HG03095 (cell line): ENCODE data around the gene CDON.

Experiments used
- ATAC-seq: cut with Tn5 transposase; IDR thresholded peaks from one replicate; pipeline ENCODE4 v1.9.1; 2021; ENCODE audit warnings: moderate library complexity; ENCODE audit not compliant: unreplicated experiment

Gene CDON

DNA sequence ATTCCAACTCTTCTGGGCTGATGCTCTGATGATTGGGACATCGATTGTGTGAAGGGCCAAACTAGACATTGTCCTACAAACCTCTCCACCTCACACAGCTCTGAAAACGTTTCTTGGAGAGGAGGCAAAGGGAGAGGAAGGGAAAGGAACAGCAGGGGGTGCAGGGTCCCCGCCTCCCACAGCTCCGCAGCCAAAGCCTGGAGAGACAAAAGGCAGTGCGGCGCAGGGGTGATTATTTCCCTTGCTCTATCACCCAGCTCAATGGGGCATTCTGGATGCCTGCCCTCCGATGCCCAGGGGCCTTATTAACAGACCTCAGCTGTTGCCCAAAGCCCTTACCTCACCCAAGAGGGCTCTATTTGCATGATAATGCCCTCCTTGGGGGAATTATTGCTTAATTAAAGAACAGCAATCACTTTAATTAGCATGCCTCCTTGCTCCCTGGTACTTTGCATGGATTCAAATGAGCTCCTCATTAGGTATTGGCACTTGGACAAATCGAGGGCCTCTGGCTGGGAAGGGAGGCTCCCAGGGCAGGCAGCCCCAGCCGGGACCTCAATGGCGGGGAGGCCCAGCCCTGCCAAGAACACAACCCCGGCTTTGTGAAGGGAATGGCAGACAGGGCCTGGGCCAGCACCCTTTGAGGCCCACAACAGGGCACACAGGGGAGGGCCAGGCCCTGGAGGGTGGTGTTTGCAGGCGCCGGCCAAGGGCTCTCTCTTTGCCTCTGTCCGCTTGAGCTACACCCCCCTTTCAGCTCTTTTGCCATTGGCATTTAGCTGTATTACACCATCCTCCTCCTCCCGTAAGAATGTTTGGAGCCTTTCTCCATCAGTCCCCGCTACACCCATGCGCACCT lies 19.8 kb upstream of the CDON start:
- ATAC-seq: no peak

- no peak for ATAC-seq
These were observed 19.2 kb upstream of the CDON start for GRCh38 chr11:126081915-126082250.

- no peak for ATAC-seq
These were observed 17.7 kb upstream of the CDON start for GRCh38 chr11:126080161-126080941.

- no peak for ATAC-seq
These were observed 17.0 kb upstream of the CDON start for GRCh38 chr11:126079621-126080124.

GRCh38 chr11:126076641-126077040 lies 14.0 kb upstream of the CDON start:
- ATAC-seq: no peak

- no peak for ATAC-seq
These were observed 10.3 kb upstream of the CDON start for GRCh38 chr11:126072801-126073594.

DNA sequence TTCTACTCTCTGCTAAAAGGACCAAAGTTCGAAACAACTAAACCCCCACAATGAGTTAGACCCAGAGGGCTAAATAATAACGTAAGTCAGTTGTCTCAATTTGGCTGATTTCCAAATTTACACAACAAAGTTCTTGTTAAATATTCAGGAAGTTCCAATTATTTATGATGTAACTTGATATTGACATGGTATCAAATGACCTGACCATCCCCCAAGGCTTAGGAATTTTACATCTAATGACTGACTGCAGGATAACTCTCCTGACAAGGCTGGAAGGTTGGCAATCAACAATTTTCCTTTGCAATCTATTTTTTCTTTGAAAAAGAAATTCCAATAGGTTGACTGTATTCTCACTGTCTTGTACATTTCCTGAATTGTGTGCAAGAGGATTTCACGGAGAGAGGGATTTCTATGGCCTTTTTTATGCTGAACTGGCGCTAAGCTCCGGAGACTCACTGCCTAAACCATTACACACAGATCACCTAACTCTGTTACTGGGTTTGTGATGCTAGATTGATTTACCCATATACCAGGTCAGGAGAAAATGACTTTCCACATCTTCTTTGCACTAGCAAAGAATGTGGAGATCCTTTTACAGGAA lies 9.6 kb upstream of the CDON start:
- ATAC-seq: no peak

GRCh38 chr11:126063507-126063852 lies 814 bp upstream of the CDON start:
- no peak for ATAC-seq

GRCh38 chr11:126061707-126062678 lies 673 bp downstream of the CDON start:
- ATAC-seq: no peak

GRCh38 chr11:126060757-126061171 lies 1.9 kb downstream of the CDON start:
- ATAC-seq: no peak

DNA sequence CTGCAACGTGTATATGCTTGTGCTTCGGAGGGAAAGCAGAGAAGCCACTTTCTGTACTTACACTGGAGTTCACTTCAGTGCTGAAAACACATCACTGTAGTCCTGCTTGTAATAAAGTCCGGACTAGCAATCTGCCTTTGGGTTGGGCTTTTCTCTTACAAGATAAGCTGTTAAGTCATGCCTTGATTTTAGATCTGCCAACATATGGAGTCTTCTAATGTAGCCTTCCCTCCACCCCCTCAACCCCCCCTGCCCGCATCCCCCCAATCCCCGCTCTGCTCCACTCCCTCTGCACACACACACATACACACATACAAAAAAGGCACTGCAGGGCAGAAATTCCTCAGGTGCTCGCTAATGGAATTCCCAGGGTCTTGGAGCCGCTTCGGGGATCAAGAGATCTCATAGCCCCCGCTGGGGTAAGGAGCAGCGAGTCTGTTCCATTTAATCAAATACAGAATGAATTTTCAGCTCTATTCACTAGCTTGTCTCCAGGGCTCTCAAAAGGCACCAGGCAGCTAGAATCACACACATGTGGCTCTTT lies 3.4 kb downstream of the CDON start:
- no peak for ATAC-seq

DNA sequence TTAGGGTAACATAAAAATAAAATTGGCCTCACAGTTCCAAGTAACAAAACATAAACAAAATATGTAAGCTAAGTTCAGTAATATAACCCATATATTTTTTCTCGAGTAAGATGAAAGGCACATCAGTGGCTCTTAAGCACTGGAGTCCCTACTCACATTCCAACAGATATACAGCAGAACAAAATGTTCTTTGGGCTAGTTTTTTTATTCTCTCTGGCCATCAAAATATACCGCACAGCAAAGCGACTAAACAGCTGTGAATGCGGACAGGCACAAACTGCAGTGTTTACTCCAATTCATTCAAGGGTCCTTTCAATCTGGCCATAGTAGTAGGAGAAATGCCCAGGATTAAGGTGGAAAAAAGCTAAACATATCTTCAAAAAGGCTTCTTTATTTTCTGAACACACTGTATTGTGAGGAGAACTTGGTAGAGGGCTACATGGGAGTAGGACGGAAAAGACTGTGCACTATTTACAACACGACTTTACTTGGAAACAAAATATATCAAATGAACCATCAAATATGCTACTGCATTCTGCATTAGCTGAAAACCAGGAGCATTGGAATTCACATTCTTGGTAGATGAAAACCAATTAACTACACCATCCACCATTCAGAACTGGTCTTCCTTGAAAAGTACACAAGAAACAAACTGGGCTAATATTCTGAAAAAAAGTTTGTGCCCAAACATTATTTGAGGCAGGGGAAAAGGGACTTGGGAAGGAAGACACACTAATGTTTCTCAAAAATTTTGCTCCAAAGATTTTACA lies 4.4 kb downstream of the CDON start:
- no peak for ATAC-seq

DNA sequence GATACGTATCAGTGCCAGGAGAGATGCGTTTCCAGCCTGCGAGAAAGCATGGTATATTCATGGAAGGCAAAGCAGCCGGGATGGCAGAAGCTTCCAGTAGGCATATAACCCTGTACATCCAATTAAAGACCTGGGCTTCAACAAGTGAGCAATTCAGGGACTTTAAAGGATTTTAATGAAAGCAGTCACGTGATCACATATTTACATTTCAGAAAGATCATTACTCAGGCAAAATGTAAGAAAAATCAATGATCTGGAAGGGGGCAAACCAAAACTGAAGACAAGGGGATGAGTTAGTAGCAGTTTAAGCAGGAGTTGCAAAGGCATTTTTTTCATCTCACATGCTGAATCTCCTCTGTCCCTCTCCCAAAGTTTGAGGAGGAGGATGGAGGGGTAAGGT lies 7.8 kb downstream of the CDON start:
- no peak for ATAC-seq

GRCh38 chr11:126054408-126054807 lies 8.3 kb downstream of the CDON start:
- ATAC-seq: no peak

DNA sequence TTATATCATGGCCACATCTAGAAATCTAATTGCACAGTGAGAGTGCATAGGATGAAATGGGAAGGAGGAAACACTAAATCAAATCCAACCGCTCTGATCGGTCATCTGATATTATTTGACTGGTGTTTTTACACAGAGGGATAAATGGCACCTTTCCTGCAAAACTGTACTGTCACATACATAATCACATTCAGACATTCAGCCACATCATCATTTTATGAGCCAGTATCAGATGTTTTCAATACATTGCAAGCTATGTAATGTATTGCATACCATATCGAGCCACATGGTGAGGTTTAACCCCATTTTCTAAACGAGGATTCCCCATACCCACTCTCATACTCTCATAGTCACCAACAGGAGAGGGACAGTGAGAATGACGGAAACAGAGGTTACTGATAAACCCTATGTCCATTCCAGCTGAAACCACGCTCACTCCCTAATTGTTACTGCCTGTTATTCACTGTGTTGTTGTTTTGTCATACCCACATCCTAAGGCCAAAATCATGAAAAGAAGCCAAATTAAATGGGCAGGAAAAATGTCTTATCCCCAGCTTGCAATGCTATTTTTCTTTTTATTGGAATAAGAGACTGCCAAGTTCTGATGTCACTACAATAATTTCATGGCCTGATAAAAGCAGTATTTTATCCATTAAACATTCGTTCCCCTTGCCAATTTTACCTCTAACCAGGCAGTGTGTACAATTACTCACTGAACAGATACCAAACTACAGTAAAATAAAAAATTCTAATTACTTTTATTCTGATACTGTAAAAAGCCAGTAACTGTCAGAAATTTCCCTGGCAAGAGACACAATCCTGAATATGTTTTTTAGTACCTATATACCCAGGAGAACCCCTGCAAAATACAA lies 9.0 kb downstream of the CDON start:
- ATAC-seq: no peak

GRCh38 chr11:126051117-126051516 lies 11.5 kb downstream of the CDON start:
- no peak for ATAC-seq

- no peak for ATAC-seq
These were observed 13.5 kb downstream of the CDON start for GRCh38 chr11:126049159-126049558.

- no peak for ATAC-seq
These were observed 14.5 kb downstream of the CDON start for GRCh38 chr11:126048197-126048596.
